Muscle of arm (tissue), 12 donors: Measurements from ENCODE around the gene TMEM18. TPM values are rescaled to one million over a fixed set of nuclear protein-coding genes. Genes with fewer than 3 reads are reported as not detected.

ENCODE experiments used
- DNase-seq: peaks from one replicate; pipeline ENCODE4 v3.0.0-alpha.2; 2013
- polyA plus RNA-seq, 12 donors: library from polyadenylated mRNA; unstranded; fragments of 120-200 nt; gene quantifications; one replicate each; pipeline ENCODE4 v1.2.1, GENCODE V29; 2013; ENCODE audit not compliant: insufficient read length in 12 of 12

TMEM18 gene
- polyA plus RNA-seq, 12 donors, result 41.3 to 847 (median 47.4) TPM

GRCh38 chr2:636641-637405 lies 40.4 kb downstream of the TMEM18 start:
- DNase-seq, result peak; percentile 79

- DNase-seq, result no peak
Measured at GRCh38 chr2:635687-636621, 41.3 kb downstream of the TMEM18 start.

GRCh38 chr2:634636-635388 lies 42.4 kb downstream of the TMEM18 start:
- DNase-seq, result no peak

GRCh38 chr2:634041-634440 lies 43.2 kb downstream of the TMEM18 start:
- DNase-seq, result no peak

- DNase-seq, result no peak
Measured at GRCh38 chr2:633371-633770, 43.8 kb downstream of the TMEM18 start.

GRCh38 chr2:632471-632870 lies 44.7 kb downstream of the TMEM18 start:
- no peak for DNase-seq

- DNase-seq, result no peak
Measured at GRCh38 chr2:631741-632140, 45.5 kb downstream of the TMEM18 start.

GRCh38 chr2:630451-631320 lies 46.5 kb downstream of the TMEM18 start:
- DNase-seq, result no peak

GRCh38 chr2:629961-630360 lies 47.2 kb downstream of the TMEM18 start:
- DNase-seq, result no peak

- DNase-seq, result no peak
Measured at GRCh38 chr2:628651-629050, 48.6 kb downstream of the TMEM18 start.

- no peak for DNase-seq
Measured at GRCh38 chr2:627926-628560, 49.2 kb downstream of the TMEM18 start.

- DNase-seq, result no peak
Measured at GRCh38 chr2:627340-627709, 49.9 kb downstream of the TMEM18 start.

GRCh38 chr2:626491-627339 lies 50.5 kb downstream of the TMEM18 start:
- no peak for DNase-seq

- no peak for DNase-seq
Measured at GRCh38 chr2:625415-626333, 51.5 kb downstream of the TMEM18 start.

GRCh38 chr2:624551-625347 lies 52.5 kb downstream of the TMEM18 start:
- DNase-seq, result no peak

GRCh38 chr2:624096-624495 lies 53.1 kb downstream of the TMEM18 start:
- no peak for DNase-seq

- DNase-seq, result no peak
Measured at GRCh38 chr2:623130-623922, 53.9 kb downstream of the TMEM18 start.
